ENCODE measurements around the gene HNRNPC. TPM values are rescaled to one million over a fixed set of nuclear protein-coding genes. Genes with fewer than 3 reads are reported as not detected.
"Not testable (repeated sequence)": the region's sequence is repeated elsewhere in the genome, so short reads cannot be mapped to it uniquely, and the experiment has no call there.

HNRNPC gene
- total RNA-seq (100 to 1,000 TPM; 241 to 308 (median 289) TPM), polyA plus RNA-seq (334 TPM)
- long read RNA-seq, donor 1, transcript HNRNPC-205 (9 exons, 1,375 nt) = major isoform, 128 of 255 reads
- long read RNA-seq, donor 1, transcript HNRNPC-230 (8 exons, 1,371 nt) = minor isoform, 14 of 255 reads
- long read RNA-seq, donor 1, transcript HNRNPC-211 (9 exons, 1,784 nt) = minor isoform, 36 of 255 reads
- long read RNA-seq, donor 1, transcript HNRNPC-222 (9 exons, 1,658 nt) = minor isoform, 6 of 255 reads
- long read RNA-seq, donor 1, partial matches to known transcripts = 22 of 255 reads
- long read RNA-seq, donor 1, other reads (novel, unspliced or antisense) = 40 of 255 reads
- long read RNA-seq, donor 2, transcript HNRNPC-211 (9 exons, 1,784 nt) = minor isoform, 18 of 126 reads
- long read RNA-seq, donor 2, transcript HNRNPC-205 (9 exons, 1,375 nt) = major isoform, 65 of 126 reads
- long read RNA-seq, donor 2, transcript HNRNPC-230 (8 exons, 1,371 nt) = minor isoform, 10 of 126 reads
- long read RNA-seq, donor 2, partial matches to known transcripts = 8 of 126 reads
- long read RNA-seq, donor 2, other reads (novel, unspliced or antisense) = 20 of 126 reads
- long read RNA-seq, donor 3, transcript HNRNPC-205 (9 exons, 1,375 nt) = major isoform, 188 of 455 reads
- long read RNA-seq, donor 3, transcript HNRNPC-211 (9 exons, 1,784 nt) = minor isoform, 55 of 455 reads
- long read RNA-seq, donor 3, transcript HNRNPC-222 (9 exons, 1,658 nt) = minor isoform, 8 of 455 reads
- long read RNA-seq, donor 3, transcript HNRNPC-230 (8 exons, 1,371 nt) = minor isoform, 31 of 455 reads
- long read RNA-seq, donor 3, partial matches to known transcripts = 39 of 455 reads
- long read RNA-seq, donor 3, other reads (novel, unspliced or antisense) = 128 of 455 reads
- long read RNA-seq, donor 4, transcript HNRNPC-211 (9 exons, 1,784 nt) = minor isoform, 13 of 111 reads
- long read RNA-seq, donor 4, transcript HNRNPC-230 (8 exons, 1,371 nt) = minor isoform, 7 of 111 reads
- long read RNA-seq, donor 4, transcript HNRNPC-205 (9 exons, 1,375 nt) = major isoform, 58 of 111 reads
- long read RNA-seq, donor 4, partial matches to known transcripts = 10 of 111 reads
- long read RNA-seq, donor 4, other reads (novel, unspliced or antisense) = 20 of 111 reads

DNA sequence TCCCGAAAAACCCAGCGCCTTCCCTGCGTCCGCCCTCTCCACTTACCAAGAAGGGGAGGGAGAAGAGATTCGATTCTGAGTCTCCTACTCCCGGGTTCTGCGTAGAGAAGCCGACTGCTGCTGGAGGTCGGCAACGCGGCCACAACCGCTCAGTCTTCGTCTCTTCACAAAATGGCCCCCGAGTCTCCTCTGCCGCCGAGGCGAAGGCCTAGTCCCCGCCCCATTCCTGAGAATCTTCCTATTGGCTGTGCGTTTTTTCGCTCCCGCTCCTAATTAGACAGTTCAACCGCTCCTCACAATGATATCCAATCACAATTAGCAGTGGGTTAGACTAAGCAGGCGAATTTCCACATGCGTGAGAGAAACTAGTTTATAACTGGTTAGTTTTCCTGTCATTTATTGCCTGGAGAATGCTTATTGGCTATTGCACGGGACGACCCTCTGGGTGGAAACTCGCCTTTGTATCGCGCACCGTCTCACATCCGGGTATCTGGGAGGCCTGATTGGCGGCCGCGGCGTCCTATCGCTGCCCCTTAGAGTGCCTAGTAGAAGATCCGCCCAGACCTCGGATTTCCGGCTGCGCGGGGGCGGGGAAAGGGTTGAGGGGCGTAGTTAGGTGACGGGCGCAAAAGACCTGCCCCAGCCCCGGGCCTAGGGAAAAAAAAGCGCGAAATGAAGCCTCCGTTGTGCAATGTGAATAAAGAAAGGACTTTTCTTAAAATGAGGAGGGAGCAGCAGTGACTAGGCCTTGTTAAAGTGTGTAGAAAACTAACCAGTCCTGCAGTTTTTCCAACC, at the start of gene HNRNPC:
Gene HNRNPC, minus strand, starts transcription at position 191 of the 795 bp plus-strand sequence. CDS start 35,249 bp downstream, outside the sequence.
- intact Hi-C loops (cut with DNase I) = no loop called here
- Histone ChIP-seq H3K27me3 (ENCODE audit: control insufficient read depth, insufficient read depth) (no peaks in the 10 kb centered on the region), H3K4me1 (ENCODE audit: control insufficient read depth, insufficient read depth, low read length) (peaks cover 3% of the 10 kb centered on the region), H3K9me3 (ENCODE audit: control insufficient read depth, low read length) (no peaks in the 10 kb centered on the region), H3K27ac (ENCODE audit: low read length) (peak within 1 kb of the TSS; percentile 98), H3K4me3 (ENCODE audit: low read length) (peak within 1 kb of the TSS; percentile 100)
- DNase-seq (peak; percentile 100), ATAC-seq (peak; percentile 99)
- WGBS = under 1% methylated on average over 49 of the region's 49 CpGs

DNA sequence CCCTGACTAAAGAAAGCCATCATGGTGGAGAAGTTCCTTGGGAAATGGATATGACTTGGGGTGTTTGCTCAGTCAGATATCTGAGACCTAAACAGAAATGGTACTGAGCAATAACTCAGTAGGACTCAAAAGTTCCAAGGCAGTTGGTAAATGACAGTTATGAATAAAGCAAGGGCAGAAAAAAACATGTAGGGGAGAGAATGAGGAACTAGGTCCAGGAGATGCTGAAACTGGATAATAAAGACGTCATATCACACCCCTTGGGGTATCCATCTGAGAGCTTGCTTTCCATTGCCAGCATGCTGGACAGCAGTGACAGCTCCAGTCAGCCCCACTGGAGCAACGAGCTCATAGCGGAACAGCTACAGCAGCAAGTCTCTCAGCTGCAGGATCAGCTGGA, 48.2 kb upstream of the HNRNPC start:
- Histone ChIP-seq H3K27me3 (ENCODE audit: control insufficient read depth, insufficient read depth) (no peaks in the 10 kb centered on the region), H3K9me3 (ENCODE audit: control insufficient read depth, low read length) (no peaks in the 10 kb centered on the region), H3K4me3 (ENCODE audit: low read length) (no peak overlapping the region), H3K4me1 (ENCODE audit: control insufficient read depth, insufficient read depth, low read length) (no peaks in the 10 kb centered on the region), H3K27ac (ENCODE audit: low read length) (no peak overlapping the region)
- DNase-seq (no peak), ATAC-seq (no peak)
- intact Hi-C loops (cut with DNase I) = no loop called here
- WGBS = 39% methylated on average over 3 of the region's 3 CpGs

DNA sequence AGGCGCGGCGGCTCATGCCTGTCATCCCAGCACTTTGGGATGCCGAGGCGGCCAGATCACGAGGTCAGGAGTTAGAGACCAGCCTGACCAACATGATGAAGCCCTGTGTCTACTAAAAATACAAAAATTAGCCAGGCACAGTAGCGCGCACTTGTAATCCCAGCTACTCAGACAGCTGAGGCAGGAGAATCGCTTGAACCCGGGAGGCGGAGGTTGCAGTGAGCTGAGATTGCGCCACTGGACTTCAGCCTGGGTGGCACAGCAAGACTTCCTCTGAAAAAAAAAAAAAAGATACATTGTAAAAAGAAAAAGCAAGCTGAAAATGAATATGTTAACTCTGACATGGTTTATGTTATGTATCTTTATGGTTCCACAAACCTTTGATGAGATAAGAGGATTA, 44.3 kb upstream of the HNRNPC start:
- WGBS = 83% methylated on average over 12 of the region's 12 CpGs
- DNase-seq (no peak), ATAC-seq (no peak)
- H3K9me3 ChIP-seq (ENCODE audit: control insufficient read depth, low read length) = no peaks in the 10 kb centered on the region
- no peak overlapping the region for H3K27ac ChIP-seq (ENCODE audit: low read length)
- no peaks in the 10 kb centered on the region for H3K4me1 ChIP-seq (ENCODE audit: control insufficient read depth, insufficient read depth, low read length)
- intact Hi-C loops (cut with DNase I) = no loop called here
- no peak overlapping the region for H3K4me3 ChIP-seq (ENCODE audit: low read length)
- H3K27me3 ChIP-seq (ENCODE audit: control insufficient read depth, insufficient read depth) = no peaks in the 10 kb centered on the region

DNA sequence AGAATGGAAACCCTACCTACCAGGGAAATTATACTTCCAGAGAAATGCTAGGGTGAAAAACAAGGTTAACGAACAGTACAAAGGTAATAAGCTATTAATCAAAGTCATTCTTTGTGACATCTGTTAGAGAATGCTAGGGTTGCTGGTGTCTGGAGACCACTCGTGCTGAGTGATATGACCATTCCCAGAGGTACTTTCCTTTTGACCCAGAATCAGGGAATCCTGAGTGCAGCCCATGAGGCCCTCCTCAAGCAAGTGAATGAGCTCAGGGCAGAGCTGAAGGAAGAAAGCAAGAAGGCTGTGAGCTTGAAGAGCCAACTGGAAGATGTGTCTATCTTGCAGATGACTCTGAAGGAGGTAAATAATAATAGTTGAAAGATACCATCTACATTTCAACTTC, 42.4 kb upstream of the HNRNPC start:
- Histone ChIP-seq H3K4me3 (ENCODE audit: low read length) (no peak overlapping the region), H3K4me1 (ENCODE audit: control insufficient read depth, insufficient read depth, low read length) (no peaks in the 10 kb centered on the region), H3K27me3 (ENCODE audit: control insufficient read depth, insufficient read depth) (no peaks in the 10 kb centered on the region), H3K9me3 (ENCODE audit: control insufficient read depth, low read length) (no peaks in the 10 kb centered on the region), H3K27ac (ENCODE audit: low read length) (no peak overlapping the region)
- no peak for ATAC-seq
- DNase-seq = no peak
- intact Hi-C loops (cut with DNase I) = no loop called here
- 62% methylated on average over 2 of the region's 2 CpGs for WGBS

DNA sequence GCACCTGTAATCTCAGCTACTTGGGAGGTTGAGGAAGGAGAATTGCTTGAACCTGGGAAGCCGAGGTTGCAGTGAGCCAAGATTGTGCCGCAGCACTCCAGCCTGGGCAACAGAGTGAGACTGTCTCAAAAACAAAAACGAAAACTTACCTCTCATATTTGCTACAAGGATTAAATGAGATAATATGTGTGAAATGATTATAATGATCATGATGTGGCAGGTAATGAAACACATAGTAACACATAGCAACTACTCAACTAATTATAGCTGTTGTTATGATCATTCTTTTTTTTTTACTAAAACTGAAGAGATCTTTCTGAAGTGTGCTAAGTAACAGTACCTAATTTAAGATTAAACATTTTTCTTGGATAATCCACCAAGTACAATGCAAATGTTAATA, 40.7 kb upstream of the HNRNPC start:
- WGBS = 95% methylated on average over 3 of the region's 3 CpGs
- intact Hi-C loops (cut with DNase I) = no loop called here
- no peak for ATAC-seq

DNA sequence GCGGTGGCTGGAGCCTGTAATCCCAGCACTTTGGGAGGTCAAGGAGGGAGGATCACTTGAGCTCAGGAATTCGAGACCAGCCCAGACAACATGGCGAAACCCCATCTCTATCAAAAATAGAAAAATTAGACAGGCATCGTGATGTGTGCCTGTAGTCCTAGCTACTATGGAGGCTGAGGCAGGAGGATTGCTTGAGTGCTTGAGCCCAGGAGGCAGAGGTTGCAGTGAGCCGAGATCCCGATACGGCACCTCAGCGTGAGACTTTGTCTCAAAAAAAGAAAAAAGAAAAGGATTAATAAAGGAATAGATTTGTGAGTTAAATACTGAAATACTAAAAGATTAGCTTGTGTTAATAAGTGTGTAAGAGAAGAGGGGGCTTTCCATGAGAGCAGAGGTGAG, 40.0 kb upstream of the HNRNPC start:
- H3K27ac ChIP-seq (ENCODE audit: low read length) = no peak overlapping the region
- no peaks in the 10 kb centered on the region for H3K4me1 ChIP-seq (ENCODE audit: control insufficient read depth, insufficient read depth, low read length)
- intact Hi-C loops (cut with DNase I) = no loop called here
- peak overlapping the region; percentile 28 for H3K4me3 ChIP-seq (ENCODE audit: low read length)
- peak in 1 of 2 donors; percentile 23 for ATAC-seq
- no peaks in the 10 kb centered on the region for H3K9me3 ChIP-seq (ENCODE audit: control insufficient read depth, low read length)
- no peaks in the 10 kb centered on the region for H3K27me3 ChIP-seq (ENCODE audit: control insufficient read depth, insufficient read depth)
- DNase-seq = no peak
- WGBS = 75% methylated on average over 8 of the region's 8 CpGs

More for the DNA sequence above, 40.7 kb upstream of the HNRNPC start:
- no peaks in the 10 kb centered on the region for H3K27me3 ChIP-seq (ENCODE audit: control insufficient read depth, insufficient read depth)
- DNase-seq = no peak
- H3K4me3 ChIP-seq (ENCODE audit: low read length) = no peak overlapping the region
- H3K9me3 ChIP-seq (ENCODE audit: control insufficient read depth, low read length) = no peaks in the 10 kb centered on the region
- H3K4me1 ChIP-seq (ENCODE audit: control insufficient read depth, insufficient read depth, low read length) = no peaks in the 10 kb centered on the region
- no peak overlapping the region for H3K27ac ChIP-seq (ENCODE audit: low read length)

DNA sequence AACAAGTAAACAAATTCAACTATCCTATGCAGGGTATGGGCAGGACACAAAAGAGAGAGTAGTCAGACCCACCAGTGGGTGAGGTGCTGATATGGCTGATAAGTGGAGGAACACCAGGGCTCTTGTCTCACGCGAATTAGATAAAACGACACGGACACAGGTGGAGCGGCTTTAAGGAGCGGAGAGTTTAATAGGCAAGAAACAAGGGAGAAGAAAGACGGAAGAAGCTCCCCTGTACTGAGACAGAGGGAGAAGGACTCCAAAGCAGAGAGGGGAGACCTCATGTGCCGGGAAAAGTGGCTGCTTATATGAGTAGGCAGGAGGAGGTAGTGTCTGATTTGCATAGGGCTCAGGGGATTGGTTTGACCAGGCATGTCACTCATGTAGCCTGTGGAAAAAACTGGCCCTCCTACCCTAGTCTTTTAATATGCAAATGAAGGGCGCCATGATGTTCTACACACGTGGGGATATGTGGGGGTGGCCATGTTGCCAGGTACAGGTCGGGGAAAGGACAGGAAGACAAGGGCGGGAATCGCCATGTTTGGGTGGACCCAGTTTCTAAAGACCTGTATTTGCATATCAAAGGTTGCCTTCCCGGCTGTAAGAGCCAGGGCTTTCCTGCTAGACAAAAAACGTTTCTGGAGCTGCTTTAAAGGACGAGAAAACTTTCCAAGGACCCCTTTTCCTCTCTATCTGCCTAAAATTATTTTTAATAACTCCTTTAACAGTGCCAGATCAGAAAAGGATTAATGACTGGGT, 39.4 kb upstream of the HNRNPC start:
- 3% methylated on average over 16 of the region's 16 CpGs for WGBS
- ATAC-seq (peak; percentile 88 to 94), DNase-seq (peak; percentile 64 to 78 (median 76))
- H3K4me3 ChIP-seq (ENCODE audit: low read length) = peak overlapping the region; percentile 28
- H3K9me3 ChIP-seq (ENCODE audit: control insufficient read depth, low read length) = no peaks in the 10 kb centered on the region
- intact Hi-C loops (cut with DNase I) = no loop called here
- peak overlapping the region; percentile 72 for H3K27ac ChIP-seq (ENCODE audit: low read length)
- no peaks in the 10 kb centered on the region for H3K27me3 ChIP-seq (ENCODE audit: control insufficient read depth, insufficient read depth)
- no peaks in the 10 kb centered on the region for H3K4me1 ChIP-seq (ENCODE audit: control insufficient read depth, insufficient read depth, low read length)

DNA sequence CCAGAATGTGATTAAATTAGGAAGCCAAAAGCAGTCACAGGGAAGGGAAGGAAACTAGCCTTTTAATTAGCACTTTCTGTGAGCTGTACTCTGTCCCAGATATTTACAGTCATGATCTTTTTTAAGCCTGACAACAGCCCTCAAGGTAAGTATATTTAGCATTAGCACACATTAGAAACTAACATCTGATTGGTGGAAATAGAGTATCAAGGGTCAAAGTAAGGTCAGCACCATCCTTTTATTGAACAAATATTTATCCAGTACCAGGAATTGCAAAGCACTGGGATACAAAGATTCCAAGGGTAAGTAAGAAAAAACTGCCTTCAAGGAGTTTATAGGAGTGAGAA, 38.9 kb upstream of the HNRNPC start:
- ATAC-seq (peak; percentile 34 to 36), DNase-seq (no peak)
- intact Hi-C loops (cut with DNase I) = no loop called here
- Histone ChIP-seq H3K27me3 (ENCODE audit: control insufficient read depth, insufficient read depth) (no peaks in the 10 kb centered on the region), H3K4me3 (ENCODE audit: low read length) (peak overlapping the region; percentile 28), H3K4me1 (ENCODE audit: control insufficient read depth, insufficient read depth, low read length) (no peaks in the 10 kb centered on the region), H3K9me3 (ENCODE audit: control insufficient read depth, low read length) (no peaks in the 10 kb centered on the region), H3K27ac (ENCODE audit: low read length) (peak overlapping the region; percentile 72)

DNA sequence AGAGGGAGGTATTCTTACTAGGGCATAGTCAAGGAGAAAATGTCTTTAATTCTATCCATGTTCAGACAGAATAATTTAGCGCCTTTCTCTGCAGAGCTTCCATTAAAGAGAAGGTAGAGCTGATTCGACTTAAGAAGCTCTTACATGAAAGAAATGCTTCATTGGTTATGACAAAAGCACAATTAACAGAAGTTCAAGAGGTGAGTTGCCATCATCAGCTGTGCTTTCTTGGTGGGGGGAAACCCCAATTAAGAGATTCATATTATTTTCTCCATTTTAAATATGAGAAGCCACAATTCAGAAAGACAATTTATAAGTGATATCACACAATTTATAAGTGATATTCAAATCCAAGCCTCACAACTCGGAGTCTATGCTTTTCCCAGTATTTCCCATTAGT, 38.4 kb upstream of the HNRNPC start:
- no peak overlapping the region for H3K27ac ChIP-seq (ENCODE audit: low read length)
- ATAC-seq = no peak

DNA sequence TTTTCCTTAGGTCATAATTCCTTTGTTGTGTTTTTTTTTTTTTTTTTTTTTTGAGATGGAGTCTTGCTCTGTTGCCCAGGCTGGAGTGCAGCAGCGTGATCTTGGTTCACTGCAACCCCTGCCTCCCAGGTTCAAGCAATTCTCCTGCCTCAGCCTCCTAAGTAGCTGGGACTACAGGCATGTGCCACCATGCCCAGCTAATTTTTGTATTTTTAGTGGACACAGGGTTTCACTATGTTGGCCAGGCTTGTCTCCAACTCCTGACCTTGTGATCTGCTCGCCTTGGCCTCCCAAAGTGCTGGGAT, 33.5 kb upstream of the HNRNPC start:
- WGBS = 91% methylated on average over 2 of the region's 2 CpGs
- intact Hi-C loops (cut with DNase I); H3K9me3 ChIP-seq (ENCODE audit: control insufficient read depth, low read length); H3K4me1 ChIP-seq (ENCODE audit: control insufficient read depth, insufficient read depth, low read length); ATAC-seq; H3K4me3 ChIP-seq (ENCODE audit: low read length); H3K27me3 ChIP-seq (ENCODE audit: control insufficient read depth, insufficient read depth); DNase-seq; H3K27ac ChIP-seq (ENCODE audit: low read length): not testable (repeated sequence)

More for the DNA sequence above, 38.4 kb upstream of the HNRNPC start:
- intact Hi-C loops (cut with DNase I) = no loop called here
- Histone ChIP-seq H3K9me3 (ENCODE audit: control insufficient read depth, low read length) (no peaks in the 10 kb centered on the region), H3K4me1 (ENCODE audit: control insufficient read depth, insufficient read depth, low read length) (no peaks in the 10 kb centered on the region), H3K27me3 (ENCODE audit: control insufficient read depth, insufficient read depth) (no peaks in the 10 kb centered on the region), H3K4me3 (ENCODE audit: low read length) (no peak overlapping the region)
- WGBS = 84% methylated on average over 3 of the region's 3 CpGs
- no peak for DNase-seq
